ENCODE results near the gene GNAS.

DNA sequence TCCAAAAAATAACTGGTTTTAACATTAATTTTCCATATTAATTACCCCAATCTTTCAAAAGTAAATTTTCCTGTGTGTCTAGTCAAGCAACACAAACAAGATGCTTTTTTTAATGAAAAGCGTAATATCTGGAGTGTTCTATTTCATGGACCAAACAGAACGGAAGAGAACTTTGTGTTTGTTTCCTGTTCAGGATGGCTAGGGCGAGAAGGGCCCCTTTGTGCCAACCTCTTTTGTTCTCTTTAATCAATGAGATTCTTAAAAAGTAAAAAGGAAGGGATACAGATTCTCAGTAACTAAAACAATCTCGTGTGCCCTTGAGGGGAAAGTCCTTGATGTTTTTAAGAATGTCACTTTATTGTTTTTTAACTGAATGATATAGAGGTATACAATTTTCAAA, 55.7 kb downstream of the GNAS start:
- no peak for TF ChIP-seq POLR2A (IDR thresholded peaks at IDR 0.05)
- TF ChIP-seq, protein P1, sequence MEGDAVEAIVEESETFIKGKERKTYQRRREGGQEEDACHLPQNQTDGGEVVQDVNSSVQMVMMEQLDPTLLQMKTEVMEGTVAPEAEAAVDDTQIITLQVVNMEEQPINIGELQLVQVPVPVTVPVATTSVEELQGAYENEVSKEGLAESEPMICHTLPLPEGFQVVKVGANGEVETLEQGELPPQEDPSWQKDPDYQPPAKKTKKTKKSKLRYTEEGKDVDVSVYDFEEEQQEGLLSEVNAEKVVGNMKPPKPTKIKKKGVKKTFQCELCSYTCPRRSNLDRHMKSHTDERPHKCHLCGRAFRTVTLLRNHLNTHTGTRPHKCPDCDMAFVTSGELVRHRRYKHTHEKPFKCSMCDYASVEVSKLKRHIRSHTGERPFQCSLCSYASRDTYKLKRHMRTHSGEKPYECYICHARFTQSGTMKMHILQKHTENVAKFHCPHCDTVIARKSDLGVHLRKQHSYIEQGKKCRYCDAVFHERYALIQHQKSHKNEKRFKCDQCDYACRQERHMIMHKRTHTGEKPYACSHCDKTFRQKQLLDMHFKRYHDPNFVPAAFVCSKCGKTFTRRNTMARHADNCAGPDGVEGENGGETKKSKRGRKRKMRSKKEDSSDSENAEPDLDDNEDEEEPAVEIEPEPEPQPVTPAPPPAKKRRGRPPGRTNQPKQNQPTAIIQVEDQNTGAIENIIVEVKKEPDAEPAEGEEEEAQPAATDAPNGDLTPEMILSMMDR (IDR thresholded peaks at IDR 0.05): no peak

All from right lobe of liver (tissue), 4 donors.